Epidermal melanocyte (primary cell): Measurements from ENCODE around the gene PHTF1.
"Not testable (repeated sequence)": the region's sequence is repeated elsewhere in the genome, so short reads cannot be mapped to it uniquely, and the experiment has no call there.

ENCODE experiments used
- DNase-seq: peaks from one replicate; pipeline ENCODE4 v3.0.0; 2011; ENCODE audit warnings: low spot score; ENCODE audit not compliant: insufficient read length

The PHTF1 gene

DNA sequence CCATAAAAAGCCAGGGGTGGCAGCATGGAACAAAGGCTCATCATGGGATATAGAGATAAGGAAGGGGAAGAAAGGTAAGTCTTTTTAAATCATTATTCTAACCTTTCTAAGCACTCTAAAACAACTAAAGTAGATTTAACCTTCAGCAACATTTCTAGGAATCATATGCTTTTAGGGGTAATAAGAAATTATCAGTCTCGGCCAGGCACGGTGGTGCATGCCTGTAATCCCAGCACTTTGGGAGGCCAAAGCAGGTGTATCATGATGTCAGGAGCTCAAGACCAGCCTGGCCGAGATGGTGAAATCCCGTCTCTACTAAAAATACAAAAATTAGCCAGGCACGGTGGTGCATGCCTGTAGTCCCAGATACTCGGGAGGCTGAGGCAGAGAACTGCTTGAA is 20.3 kb upstream of the PHTF1 start:
- DNase-seq, result no peak

- DNase-seq, result no peak
Measured at GRCh38 chr1:113777561-113777960, 18.3 kb upstream of the PHTF1 start.

GRCh38 chr1:113770031-113770430 is 10.7 kb upstream of the PHTF1 start:
- DNase-seq, result no peak

DNA sequence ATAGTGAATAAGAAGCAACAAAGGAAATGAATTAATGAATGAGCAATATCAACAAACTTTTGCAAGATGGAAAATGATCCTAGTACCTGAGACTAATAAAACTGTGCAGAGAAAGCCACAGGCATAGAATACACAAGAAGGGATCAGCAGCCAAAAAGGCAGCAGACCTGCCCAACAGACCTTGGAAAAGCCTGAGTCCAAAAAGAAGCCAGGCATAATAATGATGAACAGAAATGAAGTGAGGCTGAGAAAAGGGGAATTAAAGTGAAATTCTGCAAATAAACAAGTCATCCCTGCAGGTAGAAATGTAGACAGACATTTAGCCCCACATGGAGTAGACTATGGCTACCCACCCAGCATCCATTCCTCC is 10.3 kb upstream of the PHTF1 start:
- no peak for DNase-seq

GRCh38 chr1:113768916-113769600 is 9.8 kb upstream of the PHTF1 start:
- DNase-seq, result no peak

DNA sequence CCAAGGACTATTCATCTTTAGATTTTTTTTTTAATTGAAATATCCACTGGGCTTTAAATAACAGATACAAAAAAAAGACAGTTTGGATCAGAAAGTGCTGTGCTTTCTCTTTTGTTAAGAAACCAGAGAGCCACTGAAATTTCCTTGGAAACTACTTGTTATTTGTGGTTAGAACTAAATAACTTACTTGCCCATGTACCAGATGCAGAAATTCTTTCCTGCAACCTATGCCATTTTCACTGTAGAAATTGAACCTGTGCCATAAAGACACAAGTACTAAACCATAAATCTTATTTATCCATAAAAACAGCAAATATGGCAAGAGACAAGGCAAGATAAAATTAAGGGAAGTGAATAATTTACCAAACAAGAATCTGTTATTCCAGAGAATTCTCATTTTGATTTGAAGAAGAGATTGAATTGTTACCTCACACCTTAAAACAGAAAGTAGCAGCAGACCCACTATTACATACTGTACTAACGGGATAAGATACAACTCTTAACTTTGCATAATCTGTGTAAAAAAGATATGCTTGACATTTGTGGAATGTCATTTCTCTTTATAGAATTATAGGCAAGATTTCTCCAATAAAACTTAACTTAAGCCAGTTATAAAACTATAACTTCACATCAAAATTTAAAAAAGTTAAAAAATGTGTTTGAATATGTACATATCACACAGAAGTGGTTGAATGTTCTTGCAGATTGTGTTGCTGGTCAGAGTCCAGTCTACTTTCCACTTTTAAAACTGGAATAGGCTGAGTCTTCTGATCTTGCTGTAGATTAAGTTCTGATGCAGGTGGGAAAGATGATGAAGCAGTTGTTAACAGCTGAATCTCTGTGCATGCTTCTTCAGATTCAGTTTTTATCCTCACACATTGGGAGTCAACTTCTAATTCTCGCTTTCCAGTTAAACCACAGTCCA is 6.3 kb upstream of the PHTF1 start:
- DNase-seq, result no peak

- DNase-seq, result no peak
Measured at GRCh38 chr1:113763661-113764060, 4.4 kb upstream of the PHTF1 start.

GRCh38 chr1:113761937-113762336 is 2.7 kb upstream of the PHTF1 start:
- DNase-seq, result no peak

DNA sequence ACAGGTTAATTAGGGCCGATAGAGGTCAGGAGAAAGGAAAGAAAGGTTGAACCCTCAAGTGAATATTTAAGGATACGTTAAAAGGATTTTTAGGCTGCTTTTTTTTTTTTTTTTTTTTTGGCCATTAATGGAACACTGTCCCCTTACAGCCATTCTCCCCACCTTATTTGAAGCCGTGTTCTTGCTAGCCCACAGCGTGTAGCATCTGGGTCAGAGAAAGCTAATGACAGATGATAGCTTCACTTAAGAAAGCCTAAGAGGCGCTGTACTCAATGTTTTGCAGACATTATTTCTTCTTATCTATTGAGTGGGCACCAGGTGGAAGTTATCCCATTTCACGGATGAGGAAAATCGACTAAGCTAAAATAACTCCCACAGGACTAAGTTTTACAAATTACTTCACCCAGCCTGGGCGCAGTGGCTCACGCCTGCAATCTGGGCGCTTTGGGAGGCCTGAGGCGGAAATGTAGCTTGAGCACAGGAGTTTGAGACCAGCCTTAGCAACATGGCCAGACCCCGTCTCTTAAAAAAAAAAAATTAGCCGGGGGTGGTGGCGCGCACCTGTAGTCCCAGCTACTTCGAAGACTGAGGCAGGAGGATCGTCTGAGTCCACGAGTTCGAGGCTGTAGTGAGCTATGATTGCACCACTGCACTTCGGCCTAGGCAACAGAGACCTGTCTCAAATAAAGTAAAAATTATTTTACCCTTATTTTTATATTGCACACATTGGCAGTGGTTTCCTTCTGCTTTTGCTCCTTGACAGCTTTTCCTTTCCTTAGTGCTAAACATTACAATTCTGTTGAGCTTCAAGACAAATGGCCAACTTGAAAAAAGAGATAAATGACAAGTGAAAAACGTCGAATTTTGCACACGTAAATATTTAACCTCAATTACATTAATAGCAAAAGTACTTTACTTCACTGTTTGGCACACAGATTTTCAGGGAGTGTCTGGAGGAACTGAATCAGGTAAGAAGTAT is 1.1 kb upstream of the PHTF1 start:
- no peak for DNase-seq

GRCh38 chr1:113758631-113759332 is 504 bp downstream of the PHTF1 start:
- DNase-seq, result peak; percentile 44

GRCh38 chr1:113756461-113756860 is 2.8 kb downstream of the PHTF1 start:
- no peak for DNase-seq

- DNase-seq, result not testable (repeated sequence)
Measured at GRCh38 chr1:113753333-113753732, 6.0 kb downstream of the PHTF1 start.

DNA sequence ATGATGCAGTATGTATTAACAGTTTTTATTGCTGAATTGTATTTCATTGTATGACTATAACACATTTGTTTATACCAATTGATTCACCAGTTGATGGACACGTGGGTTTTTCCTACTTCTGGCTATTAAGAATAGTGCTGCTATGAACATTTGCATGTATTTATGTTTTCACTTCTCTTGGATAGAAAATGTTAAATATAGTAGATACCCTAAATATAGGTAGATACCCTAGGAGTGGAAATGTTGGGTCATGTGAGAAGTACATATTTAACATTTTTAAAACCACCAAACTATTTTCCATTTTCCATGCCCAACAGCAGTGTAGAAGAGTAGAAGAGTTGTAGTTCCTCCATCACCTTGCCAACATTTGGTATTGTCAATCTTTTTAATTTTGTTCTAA is 7.8 kb downstream of the PHTF1 start:
- DNase-seq, result no peak

DNA sequence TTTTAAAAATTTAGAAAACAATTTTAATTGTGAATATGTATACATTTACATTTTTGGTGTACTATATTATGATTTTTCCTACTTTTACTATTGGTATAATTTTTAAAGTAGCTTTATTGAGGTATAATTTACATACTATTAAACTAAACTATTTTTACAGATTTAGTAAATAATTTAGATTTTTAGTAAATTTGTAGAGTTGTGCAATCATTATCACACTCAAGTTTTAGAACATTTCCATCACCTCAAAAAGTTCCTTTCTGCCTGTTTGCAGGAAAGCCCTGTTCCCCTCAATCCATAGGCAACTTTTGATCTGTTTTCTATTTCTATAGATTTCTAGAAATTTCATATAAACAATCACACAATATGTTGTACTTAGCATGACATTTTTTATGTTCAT is 8.2 kb downstream of the PHTF1 start:
- no peak for DNase-seq

- DNase-seq, result no peak
Measured at GRCh38 chr1:113749402-113749801, 9.9 kb downstream of the PHTF1 start.

DNA sequence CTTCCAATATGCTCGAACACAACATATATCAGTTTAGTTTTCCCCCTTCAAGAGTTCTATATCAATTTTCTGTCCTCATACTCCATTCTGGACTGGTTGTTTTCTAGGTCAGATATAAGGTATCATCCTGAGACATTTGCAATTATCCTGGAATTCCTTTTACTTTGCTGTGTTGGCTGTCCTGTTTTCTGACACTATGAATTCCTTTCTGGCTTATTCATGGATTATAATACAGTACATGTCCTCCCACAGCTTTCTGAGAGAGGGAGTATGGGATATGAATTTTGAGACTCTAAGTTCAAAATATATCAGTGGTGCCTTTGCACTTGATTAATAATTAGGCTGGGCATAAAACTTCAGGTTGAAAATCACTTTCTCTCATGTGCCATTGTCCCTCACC is 11.9 kb downstream of the PHTF1 start:
- no peak for DNase-seq

DNA sequence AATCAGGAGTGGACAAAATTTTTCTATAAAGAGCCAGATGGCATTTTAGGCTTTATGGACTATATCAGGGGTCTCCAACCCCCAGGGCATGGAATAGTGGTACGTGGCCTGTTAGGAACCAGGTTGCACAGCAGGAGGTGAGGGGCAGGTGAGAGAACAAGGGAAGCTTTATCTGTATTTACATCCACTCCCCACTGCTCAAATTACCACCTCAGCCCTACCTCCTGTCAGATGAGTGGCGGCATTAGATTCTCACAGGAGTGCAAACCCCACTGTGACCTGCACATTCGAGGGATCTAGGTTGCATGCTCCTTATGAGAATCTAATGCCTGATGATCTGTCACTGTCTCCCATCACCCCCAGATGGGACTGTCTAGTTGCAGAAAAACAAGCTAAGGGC is 13.9 kb downstream of the PHTF1 start:
- no peak for DNase-seq

- DNase-seq, result no peak
Measured at GRCh38 chr1:113744114-113744513, 15.2 kb downstream of the PHTF1 start.

- no peak for DNase-seq
Measured at GRCh38 chr1:113742515-113742914, 16.8 kb downstream of the PHTF1 start.

DNA sequence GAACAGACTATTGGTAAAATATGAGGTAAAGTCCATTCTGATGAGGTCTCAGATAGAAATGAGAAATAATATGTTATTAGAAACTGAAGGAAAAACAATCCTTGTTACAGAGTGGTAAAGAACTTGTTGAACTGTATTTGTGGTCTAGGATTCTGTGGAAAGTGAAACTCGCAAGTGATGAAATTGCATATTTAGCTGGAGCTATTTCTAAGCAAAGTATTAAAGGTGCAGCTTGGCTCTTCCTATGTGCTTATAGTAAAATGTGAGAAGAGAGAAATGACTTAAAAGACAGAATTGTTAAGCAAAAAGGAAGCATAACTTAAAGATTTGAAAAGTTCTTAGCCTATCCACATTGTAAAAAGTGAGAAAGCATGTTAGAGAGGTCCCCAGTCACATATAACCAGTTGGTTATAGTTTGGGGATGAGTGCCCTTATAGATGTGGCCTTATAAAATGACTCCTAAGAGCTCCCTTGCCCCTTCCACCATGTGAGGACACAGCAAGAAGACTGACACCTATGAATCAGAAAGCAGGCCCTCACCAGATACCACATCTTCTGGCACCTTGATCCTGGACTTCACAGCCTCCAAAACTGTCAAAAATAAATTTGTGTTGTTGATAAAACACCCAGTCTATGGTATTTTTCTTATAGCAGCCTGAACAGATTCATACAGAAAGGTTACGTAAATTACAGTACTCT is 24.8 kb downstream of the PHTF1 start:
- DNase-seq, result no peak
